HG03060 (cell line): Measurements from ENCODE around the gene ABCC6.
"Not testable (repeated sequence)": the region's sequence is repeated elsewhere in the genome, so short reads cannot be mapped to it uniquely, and the experiment has no call there.

Experiments used
- ATAC-seq: cut with Tn5 transposase; IDR thresholded peaks from one replicate; pipeline ENCODE4 v1.9.1; 2021; ENCODE audit warnings: low read depth, moderate number of reproducible peaks; ENCODE audit not compliant: unreplicated experiment

The ABCC6 gene

GRCh38 chr16:16232692-16233061 lies 9.4 kb upstream of the ABCC6 start:
- peak; percentile 18 for ATAC-seq

- ATAC-seq, result not testable (repeated sequence)
Observed at GRCh38 chr16:16223662-16224241, 458 bp upstream of the ABCC6 start.

- not testable (repeated sequence) for ATAC-seq
Observed at GRCh38 chr16:16221382-16221781, 1.9 kb downstream of the ABCC6 start.

- ATAC-seq, result not testable (repeated sequence)
Observed at GRCh38 chr16:16220449-16220848, 2.8 kb downstream of the ABCC6 start.

- not testable (repeated sequence) for ATAC-seq
Observed at GRCh38 chr16:16218787-16219186, 4.5 kb downstream of the ABCC6 start.

GRCh38 chr16:16218349-16218748 lies 4.9 kb downstream of the ABCC6 start:
- ATAC-seq, result not testable (repeated sequence)

- ATAC-seq, result not testable (repeated sequence)
Observed at GRCh38 chr16:16213863-16214293, 9.4 kb downstream of the ABCC6 start.

- not testable (repeated sequence) for ATAC-seq
Observed at GRCh38 chr16:16211404-16211803, 11.9 kb downstream of the ABCC6 start.

- ATAC-seq, result not testable (repeated sequence)
Observed at GRCh38 chr16:16208461-16208860, 14.8 kb downstream of the ABCC6 start.

- not testable (repeated sequence) for ATAC-seq
Observed at GRCh38 chr16:16207787-16208334, 15.4 kb downstream of the ABCC6 start.

GRCh38 chr16:16207097-16207786 lies 16.1 kb downstream of the ABCC6 start:
- ATAC-seq, result not testable (repeated sequence)

GRCh38 chr16:16205864-16206263 lies 17.4 kb downstream of the ABCC6 start:
- ATAC-seq, result not testable (repeated sequence)

- not testable (repeated sequence) for ATAC-seq
Observed at GRCh38 chr16:16204552-16204951, 18.7 kb downstream of the ABCC6 start.

- ATAC-seq, result not testable (repeated sequence)
Observed at GRCh38 chr16:16203494-16203893, 19.8 kb downstream of the ABCC6 start.

- ATAC-seq, result not testable (repeated sequence)
Observed at GRCh38 chr16:16202400-16203143, 20.7 kb downstream of the ABCC6 start.

GRCh38 chr16:16201880-16202279 lies 21.4 kb downstream of the ABCC6 start:
- not testable (repeated sequence) for ATAC-seq

GRCh38 chr16:16200391-16200790 lies 22.9 kb downstream of the ABCC6 start:
- ATAC-seq, result not testable (repeated sequence)

GRCh38 chr16:16199428-16199827 lies 23.9 kb downstream of the ABCC6 start:
- ATAC-seq, result not testable (repeated sequence)

GRCh38 chr16:16197966-16198365 lies 25.3 kb downstream of the ABCC6 start:
- no peak for ATAC-seq

GRCh38 chr16:16197331-16197730 lies 26.0 kb downstream of the ABCC6 start:
- no peak for ATAC-seq

GRCh38 chr16:16196099-16196498 lies 27.2 kb downstream of the ABCC6 start:
- no peak for ATAC-seq
